SK-MEL-5 (cell line): ENCODE data around the gene RNF144A. TPM values are rescaled to one million over a fixed set of nuclear protein-coding genes. Genes with fewer than 3 reads are reported as not detected.
A peak's percentile ranks its signal among the peaks of the same experiment; 100 is the strongest.
"Not testable (repeated sequence)": the region's sequence is repeated elsewhere in the genome, so short reads cannot be mapped to it uniquely, and the experiment has no call there.

Source experiments
- DNase-seq: peaks from one replicate; pipeline ENCODE4 v3.0.0-alpha.2; 2016; ENCODE audit warnings: low read depth, low spot score
- in situ Hi-C: cut with HindIII; loops from 2 replicates; pipeline ENCODE4 v1.10.0; 2016; ENCODE audit warnings: low sequenced_read_pairs, high pct_unique_total_duplicates, low pct_unique_long_range_greater_than_20kb
- total RNA-seq: library from RNA; depleted of rRNA; stranded (reverse); fragments of >200 nt; shearing (Covaris generic); gene quantifications from 2 replicates; pipeline ENCODE4 v1.2.3, GENCODE V29; 2014

RNF144A gene
- total RNA-seq, 1 experiment from 2014 or later = 83.1 TPM

- in situ Hi-C loops = no loop called here
- DNase-seq = peak; percentile 71
Measured at GRCh38 chr2:6896930-6897759, 20.1 kb upstream of the RNF144A start.

DNA sequence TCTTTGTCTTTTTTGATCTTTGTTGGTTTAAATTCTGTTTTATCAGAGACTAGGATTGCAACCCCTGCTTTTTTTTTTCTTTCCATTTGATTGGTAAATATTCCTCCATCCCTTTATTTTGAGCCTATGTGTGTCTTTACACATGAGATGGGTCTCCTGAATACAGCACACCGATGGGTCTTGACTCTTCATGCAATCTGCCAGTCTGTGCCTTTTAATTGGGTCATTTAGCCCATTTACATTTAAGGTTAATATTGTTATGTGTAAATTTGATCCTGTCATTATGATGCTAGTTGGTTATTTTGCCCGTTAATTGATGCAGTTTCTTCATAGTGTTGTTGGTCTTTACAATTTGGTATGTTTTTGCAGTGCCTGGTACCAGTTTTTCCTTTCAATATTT, 14.6 kb upstream of the RNF144A start:
- DNase-seq, in situ Hi-C loops: not testable (repeated sequence)

- no peak for DNase-seq
- in situ Hi-C loops = no loop called here
Measured at GRCh38 chr2:6905668-6906067, 11.5 kb upstream of the RNF144A start.

DNA sequence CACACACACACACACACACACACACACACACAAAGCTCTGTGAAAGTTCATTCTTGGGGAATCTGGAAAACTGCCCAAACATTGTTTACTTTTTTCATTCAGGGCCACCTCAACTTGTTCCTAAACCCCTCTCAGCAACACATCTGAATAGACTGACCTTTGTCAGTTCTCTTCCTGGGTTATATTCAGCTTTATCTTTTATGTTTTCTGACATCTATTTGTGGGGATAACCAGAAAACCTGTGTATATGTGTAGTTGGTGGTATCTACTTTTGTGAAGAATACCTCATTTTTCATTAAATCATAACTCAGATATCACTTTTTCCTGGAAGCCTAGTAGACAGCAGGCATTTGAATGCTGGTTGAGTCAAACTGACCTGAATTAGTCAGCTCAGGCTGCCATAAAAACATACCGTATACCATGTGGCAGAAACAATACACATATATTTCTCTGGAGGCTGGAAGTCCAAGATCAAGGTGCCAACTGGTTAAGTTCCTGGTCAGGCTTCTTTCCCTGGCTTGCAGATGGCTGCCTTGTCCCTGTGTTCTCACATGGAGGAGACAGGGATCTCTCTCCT, 11.0 kb upstream of the RNF144A start:
- in situ Hi-C loops = no loop called here
- no peak for DNase-seq

- no peak for DNase-seq
- in situ Hi-C loops = no loop called here
Measured at GRCh38 chr2:6908291-6908690, 8.9 kb upstream of the RNF144A start.

GRCh38 chr2:6909431-6910385, 7.5 kb upstream of the RNF144A start:
- peak; percentile 93 for DNase-seq
- in situ Hi-C loops = no loop called here

- DNase-seq = peak; percentile 70
- in situ Hi-C loops = no loop called here
Measured at GRCh38 chr2:6911721-6912120, 5.5 kb upstream of the RNF144A start.

DNA sequence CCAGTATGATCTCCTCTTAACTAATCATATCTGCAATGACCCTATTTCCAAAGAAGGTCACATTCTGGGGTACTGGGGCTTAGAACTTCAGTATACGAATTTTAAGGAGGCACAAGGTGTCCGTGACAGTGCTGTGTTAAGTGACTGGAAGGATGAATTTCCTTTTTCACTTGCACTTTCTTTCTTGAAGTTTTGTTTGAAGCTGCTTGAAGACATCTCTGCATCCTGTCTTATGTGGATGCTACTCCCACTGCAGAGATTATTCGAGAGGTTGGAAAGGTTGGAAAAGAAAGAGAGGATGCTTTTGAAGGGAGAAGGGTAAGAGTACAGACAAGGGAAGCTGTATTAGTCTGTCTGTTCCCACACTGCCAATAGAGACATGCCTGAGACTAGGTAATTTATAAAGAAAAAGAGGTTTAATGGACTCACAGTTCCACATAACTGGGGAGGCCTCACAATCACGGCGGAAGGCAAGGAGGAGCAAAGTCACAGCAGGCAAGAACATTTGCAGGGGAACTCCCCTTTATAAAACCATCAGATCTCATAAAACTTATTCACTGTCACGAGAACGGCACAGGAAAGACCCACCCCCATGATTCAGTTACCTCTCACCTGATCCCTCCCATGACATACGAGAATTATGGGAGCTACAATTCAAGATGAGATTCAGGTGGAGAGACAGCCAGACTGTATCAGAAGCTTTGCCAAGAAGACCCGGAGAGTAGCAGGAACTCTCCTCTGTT, 3.6 kb upstream of the RNF144A start:
- in situ Hi-C loops = no loop called here

GRCh38 chr2:6914828-6915227, 2.4 kb upstream of the RNF144A start:
- in situ Hi-C loops = no loop called here
- peak; percentile 50 for DNase-seq

More for the DNA sequence above, 3.6 kb upstream of the RNF144A start:
- no peak for DNase-seq

DNA sequence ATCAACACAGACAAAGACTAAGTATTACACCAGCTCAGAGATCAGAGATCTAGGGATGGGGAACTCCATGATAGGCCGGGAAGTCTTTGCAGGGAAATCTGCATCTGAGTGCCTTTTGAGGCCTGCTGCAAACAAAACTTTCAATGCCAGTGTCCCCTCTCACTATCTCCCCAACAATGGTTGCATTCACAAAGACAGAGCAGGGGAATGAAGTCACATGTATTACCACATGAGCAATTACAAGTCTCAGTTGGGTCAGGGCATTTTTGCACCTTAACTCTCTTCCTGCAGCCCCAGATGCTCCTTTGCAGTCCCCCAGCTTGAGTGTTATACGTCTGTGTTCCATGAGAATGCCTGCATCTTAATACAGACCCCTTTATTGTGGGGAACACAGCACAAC, 1.8 kb upstream of the RNF144A start:
- peak; percentile 93 for DNase-seq
- in situ Hi-C loops = no loop called here

- in situ Hi-C loops = no loop called here
- DNase-seq = no peak
Measured at GRCh38 chr2:6916224-6916623, 988 bp upstream of the RNF144A start.

GRCh38 chr2:6916736-6917070, 509 bp upstream of the RNF144A start:
- in situ Hi-C loops = no loop called here
- DNase-seq = no peak

- no peak for DNase-seq
- in situ Hi-C loops = no loop called here
Measured at GRCh38 chr2:6917761-6918421, 679 bp downstream of the RNF144A start.

GRCh38 chr2:6919901-6920742, 2.9 kb downstream of the RNF144A start:
- in situ Hi-C loops = no loop called here
- no peak for DNase-seq

DNA sequence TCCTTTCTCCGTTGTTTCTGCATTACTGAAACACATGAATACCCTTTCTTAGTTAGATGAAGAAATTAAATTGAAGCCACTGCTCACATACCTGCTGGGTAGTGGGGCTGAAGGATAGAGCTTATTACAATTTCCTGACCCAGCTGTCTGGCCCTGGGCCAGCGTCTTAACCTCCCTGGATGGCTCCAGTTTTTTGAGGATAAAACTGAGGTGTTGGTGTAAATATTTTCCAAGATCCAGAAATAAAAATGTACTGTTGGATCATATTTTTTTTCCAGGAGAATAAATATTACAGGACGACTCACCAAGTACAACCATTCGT, 3.5 kb downstream of the RNF144A start:
- DNase-seq = no peak
- in situ Hi-C loops = no loop called here

- in situ Hi-C loops = no loop called here
Measured at GRCh38 chr2:6921321-6921922, 4.2 kb downstream of the RNF144A start.

More at GRCh38 chr2:6921321-6921922, 4.2 kb downstream of the RNF144A start:
- no peak for DNase-seq
